ENCODE measurements around the gene PLS3.
A peak's percentile ranks its signal among the peaks of the same experiment; 100 is the strongest.
"Not testable (repeated sequence)": the region's sequence is repeated elsewhere in the genome, so short reads cannot be mapped to it uniquely, and the experiment has no call there.

PLS3 gene

GRCh38 chrX:115616943-115617563 is 56.1 kb downstream of the PLS3 start:
- no peak for DNase-seq

GRCh38 chrX:115622534-115622933 is 61.6 kb downstream of the PLS3 start:
- no peak for DNase-seq

- DNase-seq, result no peak
Measured at GRCh38 chrX:115624916-115625315, 63.9 kb downstream of the PLS3 start.

GRCh38 chrX:115625572-115626301 is 64.8 kb downstream of the PLS3 start:
- no peak for DNase-seq

- no peak for DNase-seq
Measured at GRCh38 chrX:115630204-115630603, 69.2 kb downstream of the PLS3 start.

GRCh38 chrX:115632455-115632854 is 71.5 kb downstream of the PLS3 start:
- DNase-seq, result no peak

- DNase-seq, result not testable (repeated sequence)
Measured at GRCh38 chrX:115633397-115633796, 72.4 kb downstream of the PLS3 start.

- no peak for DNase-seq
Measured at GRCh38 chrX:115639334-115639880, 78.4 kb downstream of the PLS3 start.

GRCh38 chrX:115642311-115642710 is 81.3 kb downstream of the PLS3 start:
- no peak for DNase-seq

GRCh38 chrX:115642895-115643530 is 82.0 kb downstream of the PLS3 start:
- DNase-seq, result peak in 1 of 2 experiments; percentile 50

GRCh38 chrX:115644397-115644796 is 83.4 kb downstream of the PLS3 start:
- not testable (repeated sequence) for DNase-seq

GRCh38 chrX:115649461-115650063 is 88.6 kb downstream of the PLS3 start:
- no peak for DNase-seq

GRCh38 chrX:115650449-115650848 is 89.5 kb downstream of the PLS3 start:
- peak in 1 of 2 experiments; percentile 17 for DNase-seq

- DNase-seq, result peak; percentile 30 to 78
Measured at GRCh38 chrX:115650916-115651315, 89.9 kb downstream of the PLS3 start.

- DNase-seq, result no peak
Measured at GRCh38 chrX:115652221-115652620, 91.2 kb downstream of the PLS3 start.

- no peak for DNase-seq
Measured at GRCh38 chrX:115665122-115665521, 104.1 kb downstream of the PLS3 start.

- DNase-seq, result no peak
Measured at GRCh38 chrX:115679460-115679859, 118.5 kb downstream of the PLS3 start.

GRCh38 chrX:115687595-115687994 is 126.6 kb downstream of the PLS3 start:
- DNase-seq, result no peak

GRCh38 chrX:115689931-115690330 is 129.0 kb downstream of the PLS3 start:
- DNase-seq, result no peak

GRCh38 chrX:115690511-115691216 is 129.7 kb downstream of the PLS3 start:
- peak; percentile 42 to 69 for DNase-seq

- no peak for DNase-seq
Measured at GRCh38 chrX:115693476-115693875, 132.5 kb downstream of the PLS3 start.

GRCh38 chrX:115694028-115694427 is 133.1 kb downstream of the PLS3 start:
- no peak for DNase-seq

GRCh38 chrX:115696039-115696438 is 135.1 kb downstream of the PLS3 start:
- DNase-seq, result no peak
